ENCODE measurements around the gene ETV3L.

DNA sequence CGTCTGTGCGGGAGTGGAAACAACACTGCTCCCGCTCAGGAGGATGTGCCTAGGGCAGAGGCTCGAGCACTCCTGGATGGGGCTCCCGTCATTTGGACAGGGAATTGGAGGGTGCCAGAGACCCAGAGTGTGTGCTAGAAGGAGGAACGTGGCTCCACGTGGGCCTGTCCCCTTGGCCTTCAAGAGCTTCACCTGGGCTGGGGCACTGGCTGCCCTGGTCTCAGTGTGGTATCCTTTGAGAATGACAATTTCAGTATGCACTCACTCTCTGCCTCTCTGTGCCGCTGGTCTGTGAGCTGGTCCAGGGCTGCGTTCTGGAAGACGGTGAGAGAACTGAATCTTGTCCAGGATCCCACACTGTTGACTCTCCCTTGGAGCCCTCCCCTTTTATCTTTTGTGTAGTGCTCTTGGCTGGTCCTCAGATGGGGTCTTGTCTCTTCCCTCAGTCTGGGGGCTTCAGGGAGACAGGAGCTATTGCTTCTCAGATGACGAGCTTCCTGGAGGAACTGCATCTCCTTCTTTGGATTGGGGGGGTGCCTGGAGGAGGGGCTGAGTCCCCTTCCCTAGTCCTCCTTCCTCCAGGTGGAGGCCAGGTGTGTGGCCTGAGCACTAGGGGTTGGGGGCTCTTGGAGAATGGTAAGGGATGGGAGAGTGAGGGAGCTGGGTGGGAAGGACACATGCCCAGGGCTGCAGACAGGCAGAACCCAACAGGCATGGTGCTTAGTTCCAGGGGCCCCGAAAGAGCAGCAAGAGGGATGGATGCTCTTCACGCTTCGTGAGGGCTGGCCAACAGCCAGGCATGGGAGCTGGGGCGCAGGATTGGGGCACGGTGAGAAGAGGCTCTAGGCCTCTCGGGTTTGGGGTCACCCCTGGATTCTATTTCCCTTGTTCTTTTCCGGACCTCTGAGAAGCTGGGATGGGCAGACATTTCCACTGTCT lies 14.8 kb upstream of the ETV3L start:
- TF ChIP-seq, protein P1, sequence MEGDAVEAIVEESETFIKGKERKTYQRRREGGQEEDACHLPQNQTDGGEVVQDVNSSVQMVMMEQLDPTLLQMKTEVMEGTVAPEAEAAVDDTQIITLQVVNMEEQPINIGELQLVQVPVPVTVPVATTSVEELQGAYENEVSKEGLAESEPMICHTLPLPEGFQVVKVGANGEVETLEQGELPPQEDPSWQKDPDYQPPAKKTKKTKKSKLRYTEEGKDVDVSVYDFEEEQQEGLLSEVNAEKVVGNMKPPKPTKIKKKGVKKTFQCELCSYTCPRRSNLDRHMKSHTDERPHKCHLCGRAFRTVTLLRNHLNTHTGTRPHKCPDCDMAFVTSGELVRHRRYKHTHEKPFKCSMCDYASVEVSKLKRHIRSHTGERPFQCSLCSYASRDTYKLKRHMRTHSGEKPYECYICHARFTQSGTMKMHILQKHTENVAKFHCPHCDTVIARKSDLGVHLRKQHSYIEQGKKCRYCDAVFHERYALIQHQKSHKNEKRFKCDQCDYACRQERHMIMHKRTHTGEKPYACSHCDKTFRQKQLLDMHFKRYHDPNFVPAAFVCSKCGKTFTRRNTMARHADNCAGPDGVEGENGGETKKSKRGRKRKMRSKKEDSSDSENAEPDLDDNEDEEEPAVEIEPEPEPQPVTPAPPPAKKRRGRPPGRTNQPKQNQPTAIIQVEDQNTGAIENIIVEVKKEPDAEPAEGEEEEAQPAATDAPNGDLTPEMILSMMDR (IDR thresholded peaks at IDR 0.05): no peak
- TF ChIP-seq EZH2phosphoT487 (IDR thresholded peaks at IDR 0.05): no peak
- TF ChIP-seq EZH2 (IDR thresholded peaks at IDR 0.05): no peak
